Measurements from ENCODE around the gene PXDN.

PXDN gene

GRCh38 chr2:1642066-1642861 lies 102.1 kb downstream of the PXDN start:
- Histone ChIP-seq H3K36me3 (ENCODE audit: control insufficient read depth in 1 of 2, insufficient read depth in 2 of 2, low read length in 2 of 2) (peaks cover 0 to 58% of the 10 kb centered on the region in 2 donors), H3K27me3 (ENCODE audit: low read depth, low read length) (no peaks in the 10 kb centered on the region), H3K4me1 (ENCODE audit: control insufficient read depth in 1 of 2, insufficient read depth in 2 of 2, low read length in 2 of 2) (no peaks in the 10 kb centered on the region), H3K9me3 (ENCODE audit: control insufficient read depth in 1 of 2, low read length in 2 of 2) (no peaks in the 10 kb centered on the region), H3K27ac (ENCODE audit: low read length) (no peak overlapping the region), H3K4me3 (ENCODE audit: low read depth in 1 of 2, low read length in 2 of 2) (no peak overlapping the region)

- Histone ChIP-seq H3K36me3 (ENCODE audit: control insufficient read depth in 1 of 2, insufficient read depth in 2 of 2, low read length in 2 of 2) (peaks cover 0 to 63% of the 10 kb centered on the region in 2 donors), H3K27ac (ENCODE audit: low read length) (no peak overlapping the region), H3K4me3 (ENCODE audit: low read depth in 1 of 2, low read length in 2 of 2) (no peak overlapping the region)
Observed at GRCh38 chr2:1641523-1641922, 102.8 kb downstream of the PXDN start.

GRCh38 chr2:1640301-1641135 lies 103.8 kb downstream of the PXDN start:
- H3K4me1 ChIP-seq (ENCODE audit: control insufficient read depth in 1 of 2, insufficient read depth in 2 of 2, low read length in 2 of 2), result no peaks in the 10 kb centered on the region
- H3K27ac ChIP-seq (ENCODE audit: low read length), result no peak overlapping the region
- no peaks in the 10 kb centered on the region for H3K27me3 ChIP-seq (ENCODE audit: low read depth, low read length)
- no peaks in the 10 kb centered on the region for H3K9me3 ChIP-seq (ENCODE audit: control insufficient read depth in 1 of 2, low read length in 2 of 2)
- H3K36me3 ChIP-seq (ENCODE audit: control insufficient read depth in 1 of 2, insufficient read depth in 2 of 2, low read length in 2 of 2), result peaks cover 0 to 66% of the 10 kb centered on the region in 2 donors
- no peak overlapping the region for H3K4me3 ChIP-seq (ENCODE audit: low read depth in 1 of 2, low read length in 2 of 2)

More at GRCh38 chr2:1641523-1641922, 102.8 kb downstream of the PXDN start:
- H3K9me3 ChIP-seq (ENCODE audit: control insufficient read depth in 1 of 2, low read length in 2 of 2), result no peaks in the 10 kb centered on the region
- no peaks in the 10 kb centered on the region for H3K27me3 ChIP-seq (ENCODE audit: low read depth, low read length)
- H3K4me1 ChIP-seq (ENCODE audit: control insufficient read depth in 1 of 2, insufficient read depth in 2 of 2, low read length in 2 of 2), result no peaks in the 10 kb centered on the region

- Histone ChIP-seq H3K36me3 (ENCODE audit: control insufficient read depth in 1 of 2, insufficient read depth in 2 of 2, low read length in 2 of 2) (peaks cover 2 to 74% of the 10 kb centered on the region in 2 donors), H3K9me3 (ENCODE audit: control insufficient read depth in 1 of 2, low read length in 2 of 2) (no peaks in the 10 kb centered on the region), H3K27ac (ENCODE audit: low read length) (no peak overlapping the region), H3K27me3 (ENCODE audit: low read depth, low read length) (no peaks in the 10 kb centered on the region), H3K4me3 (ENCODE audit: low read depth in 1 of 2, low read length in 2 of 2) (no peak overlapping the region), H3K4me1 (ENCODE audit: control insufficient read depth in 1 of 2, insufficient read depth in 2 of 2, low read length in 2 of 2) (no peaks in the 10 kb centered on the region)
Observed at GRCh38 chr2:1639086-1639858, 105.0 kb downstream of the PXDN start.

GRCh38 chr2:1638281-1638860 lies 105.9 kb downstream of the PXDN start:
- Histone ChIP-seq H3K4me3 (ENCODE audit: low read depth in 1 of 2, low read length in 2 of 2) (no peak overlapping the region), H3K27ac (ENCODE audit: low read length) (no peak overlapping the region), H3K9me3 (ENCODE audit: control insufficient read depth in 1 of 2, low read length in 2 of 2) (no peaks in the 10 kb centered on the region), H3K4me1 (ENCODE audit: control insufficient read depth in 1 of 2, insufficient read depth in 2 of 2, low read length in 2 of 2) (no peaks in the 10 kb centered on the region), H3K36me3 (ENCODE audit: control insufficient read depth in 1 of 2, insufficient read depth in 2 of 2, low read length in 2 of 2) (peaks cover 7 to 79% of the 10 kb centered on the region in 2 donors), H3K27me3 (ENCODE audit: low read depth, low read length) (no peaks in the 10 kb centered on the region)

- H3K4me1 ChIP-seq (ENCODE audit: control insufficient read depth in 1 of 2, insufficient read depth in 2 of 2, low read length in 2 of 2), result no peaks in the 10 kb centered on the region
- H3K27me3 ChIP-seq (ENCODE audit: low read depth, low read length), result no peaks in the 10 kb centered on the region
- no peaks in the 10 kb centered on the region for H3K9me3 ChIP-seq (ENCODE audit: control insufficient read depth in 1 of 2, low read length in 2 of 2)
- H3K27ac ChIP-seq (ENCODE audit: low read length), result no peak overlapping the region
- H3K4me3 ChIP-seq (ENCODE audit: low read depth in 1 of 2, low read length in 2 of 2), result no peak overlapping the region
- H3K36me3 ChIP-seq (ENCODE audit: control insufficient read depth in 1 of 2, insufficient read depth in 2 of 2, low read length in 2 of 2), result peaks cover 7 to 78% of the 10 kb centered on the region in 2 donors
Observed at GRCh38 chr2:1636791-1637415, 107.4 kb downstream of the PXDN start.

GRCh38 chr2:1635823-1636222 lies 108.5 kb downstream of the PXDN start:
- H3K4me1 ChIP-seq (ENCODE audit: control insufficient read depth in 1 of 2, insufficient read depth in 2 of 2, low read length in 2 of 2), result no peaks in the 10 kb centered on the region

GRCh38 chr2:1634681-1635341 lies 109.5 kb downstream of the PXDN start:
- peaks cover 0 to under 1% of the 10 kb centered on the region in 2 donors for H3K9me3 ChIP-seq (ENCODE audit: control insufficient read depth in 1 of 2, low read length in 2 of 2)
- no peak overlapping the region for H3K4me3 ChIP-seq (ENCODE audit: low read depth in 1 of 2, low read length in 2 of 2)
- H3K4me1 ChIP-seq (ENCODE audit: control insufficient read depth in 1 of 2, insufficient read depth in 2 of 2, low read length in 2 of 2), result no peaks in the 10 kb centered on the region
- H3K27me3 ChIP-seq (ENCODE audit: low read depth, low read length), result no peaks in the 10 kb centered on the region
- peaks cover 7 to 88% of the 10 kb centered on the region in 2 donors for H3K36me3 ChIP-seq (ENCODE audit: control insufficient read depth in 1 of 2, insufficient read depth in 2 of 2, low read length in 2 of 2)
- no peak overlapping the region for H3K27ac ChIP-seq (ENCODE audit: low read length)

More at GRCh38 chr2:1635823-1636222, 108.5 kb downstream of the PXDN start:
- Histone ChIP-seq H3K4me3 (ENCODE audit: low read depth in 1 of 2, low read length in 2 of 2) (no peak overlapping the region), H3K27me3 (ENCODE audit: low read depth, low read length) (no peaks in the 10 kb centered on the region), H3K36me3 (ENCODE audit: control insufficient read depth in 1 of 2, insufficient read depth in 2 of 2, low read length in 2 of 2) (peaks cover 7 to 84% of the 10 kb centered on the region in 2 donors), H3K27ac (ENCODE audit: low read length) (no peak overlapping the region), H3K9me3 (ENCODE audit: control insufficient read depth in 1 of 2, low read length in 2 of 2) (no peaks in the 10 kb centered on the region)

- H3K27ac ChIP-seq (ENCODE audit: low read length), result no peak overlapping the region
- H3K36me3 ChIP-seq (ENCODE audit: control insufficient read depth in 1 of 2, insufficient read depth in 2 of 2, low read length in 2 of 2), result peaks cover 7 to 88% of the 10 kb centered on the region in 2 donors
- no peaks in the 10 kb centered on the region for H3K4me1 ChIP-seq (ENCODE audit: control insufficient read depth in 1 of 2, insufficient read depth in 2 of 2, low read length in 2 of 2)
- H3K27me3 ChIP-seq (ENCODE audit: low read depth, low read length), result no peaks in the 10 kb centered on the region
- H3K9me3 ChIP-seq (ENCODE audit: control insufficient read depth in 1 of 2, low read length in 2 of 2), result peaks cover 0 to 5% of the 10 kb centered on the region in 2 donors
- H3K4me3 ChIP-seq (ENCODE audit: low read depth in 1 of 2, low read length in 2 of 2), result no peak overlapping the region
Observed at GRCh38 chr2:1633936-1634587, 110.3 kb downstream of the PXDN start.
